PFSK-1 (cell line): ENCODE results near the gene ELN.

Source experiments
- FOXP2 ChIP-seq: optimal IDR thresholded peaks from 2 replicates; pipeline ENCODE3; 2011; ENCODE audit warnings: borderline replicate concordance, control low read depth, inconsistent platforms; ENCODE audit not compliant: insufficient read depth; ENCODE audit errors: extremely low read length, extremely low read depth
- POLR2AphosphoS5 ChIP-seq: IDR thresholded peaks from 2 replicates; pipeline ENCODE4 v1.6.1; 2012; ENCODE audit warnings: low read depth, mild to moderate bottlenecking, control low read depth, low read length, moderate library complexity
- REST ChIP-seq, 2 experiments: IDR thresholded peaks; 2 replicates each; pipeline versions ENCODE4 v1.6.1 to v1.8.0; 2011 to 2012; ENCODE audit warnings: low read depth in 2 of 2, low read length in 2 of 2, control low read depth in 1 of 2, inconsistent platforms in 1 of 2, mild to moderate bottlenecking in 1 of 2, moderate library complexity in 1 of 2; ENCODE audit not compliant: insufficient read depth in 1 of 2
- SIN3A ChIP-seq: IDR thresholded peaks from 2 replicates; pipeline ENCODE4 v1.6.1; 2012; ENCODE audit warnings: mild to moderate bottlenecking, low read length, moderate library complexity, borderline replicate concordance; ENCODE audit not compliant: insufficient read depth
- TAF1 ChIP-seq: IDR thresholded peaks from 2 replicates; pipeline ENCODE4 v1.6.1; 2012; ENCODE audit warnings: low read length, control low read depth, borderline replicate concordance; ENCODE audit not compliant: insufficient read depth

Gene ELN

GRCh38 chr7:73995330-73995729, 32.6 kb upstream of the ELN start:
- TF ChIP-seq REST (IDR thresholded peaks at IDR 0.05; ENCODE audit: insufficient read depth in 1 of 2, low read depth in 2 of 2, low read length in 2 of 2) (no peak), FOXP2 (no peak), POLR2AphosphoS5 (no peak), TAF1 (no peak), SIN3A (no peak)

- TF ChIP-seq REST (IDR thresholded peaks at IDR 0.05; ENCODE audit: insufficient read depth in 1 of 2, low read depth in 2 of 2, low read length in 2 of 2): no peak
- no peak for TF ChIP-seq SIN3A
- TF ChIP-seq FOXP2: no peak
- TF ChIP-seq POLR2AphosphoS5: no peak
- TF ChIP-seq TAF1: no peak
Measured at GRCh38 chr7:73995821-73996511, 32.0 kb upstream of the ELN start.

GRCh38 chr7:73997056-73997455, 30.9 kb upstream of the ELN start:
- TF ChIP-seq POLR2AphosphoS5 (no peak), FOXP2 (no peak), SIN3A (no peak), REST (IDR thresholded peaks at IDR 0.05; ENCODE audit: insufficient read depth in 1 of 2, low read depth in 2 of 2, low read length in 2 of 2) (no peak), TAF1 (no peak)

- TF ChIP-seq FOXP2 (no peak), REST (IDR thresholded peaks at IDR 0.05; ENCODE audit: insufficient read depth in 1 of 2, low read depth in 2 of 2, low read length in 2 of 2) (no peak), POLR2AphosphoS5 (no peak), TAF1 (no peak), SIN3A (no peak)
Measured at GRCh38 chr7:73999664-74000435, 28.1 kb upstream of the ELN start.
